Thoracic aorta (tissue), 2 donors: Measurements from ENCODE around the gene ANO9. TPM values are rescaled to one million over a fixed set of nuclear protein-coding genes. Genes with fewer than 3 reads are reported as not detected.

Experiments
- ATAC-seq: fragments of 150-250 bp; one replicate; pipeline ENCODE4 v1.8.0; 2017; ENCODE audit warnings: low read depth; ENCODE audit not compliant: insufficient number of reproducible peaks, low FRiP score
- DNase-seq: peaks from one replicate; pipeline ENCODE4 v3.0.0-alpha.2; 2020; ENCODE audit warnings: low spot score
- H3K27ac ChIP-seq, 2 donors: fragments of 200-600 bp; sonication (generic); 1 replicate in 1 of 2; 2 replicates in 1 of 2; pipeline ENCODE4 v1.5.1; 2016; ENCODE audit warnings: mild to moderate bottlenecking in 2 of 2, moderate library complexity in 2 of 2
- H3K27me3 ChIP-seq: fragments of 200-600 bp; sonication (generic); replicated peaks from 2 replicates; pipeline ENCODE4 v1.6.0; 2016; ENCODE audit warnings: mild to moderate bottlenecking; ENCODE audit not compliant: insufficient read depth
- H3K36me3 ChIP-seq: fragments of 200-600 bp; sonication (generic); one replicate; pipeline ENCODE4 v1.5.1; 2016
- H3K4me1 ChIP-seq, 2 donors: fragments of 200-600 bp; sonication (generic); 1 replicate in 1 of 2; 2 replicates in 1 of 2; pipeline versions ENCODE4 v1.5.1 to v1.6.0; 2016; ENCODE audit warnings: low read depth in 2 of 2, mild to moderate bottlenecking in 1 of 2; ENCODE audit not compliant: control insufficient read depth in 1 of 2
- H3K4me3 ChIP-seq: fragments of 200-600 bp; sonication (generic); 2 replicates; pipeline ENCODE4 v1.5.1; 2016; ENCODE audit warnings: mild to moderate bottlenecking
- H3K9me3 ChIP-seq: fragments of 200-600 bp; sonication (generic); 2 replicates; pipeline ENCODE4 v1.5.1; 2016
- total RNA-seq, 2 donors: library from RNA; depleted of rRNA; stranded (reverse); fragments of >200 nt; gene quantifications; one replicate each; pipeline versions ENCODE4 v1.1.0 to v1.2.3, GENCODE V29; 2016
- TF ChIP-seq, protein P1 (sequence below): fragments of 200-600 bp; sonication (generic); IDR thresholded peaks from one replicate; pipeline ENCODE4 v1.5.1; 2019; ENCODE audit warnings: antibody characterized with exemption

The ANO9 gene
- total RNA-seq, 2 donors from 2014 or later = 0.68 to 2.7 TPM

DNA sequence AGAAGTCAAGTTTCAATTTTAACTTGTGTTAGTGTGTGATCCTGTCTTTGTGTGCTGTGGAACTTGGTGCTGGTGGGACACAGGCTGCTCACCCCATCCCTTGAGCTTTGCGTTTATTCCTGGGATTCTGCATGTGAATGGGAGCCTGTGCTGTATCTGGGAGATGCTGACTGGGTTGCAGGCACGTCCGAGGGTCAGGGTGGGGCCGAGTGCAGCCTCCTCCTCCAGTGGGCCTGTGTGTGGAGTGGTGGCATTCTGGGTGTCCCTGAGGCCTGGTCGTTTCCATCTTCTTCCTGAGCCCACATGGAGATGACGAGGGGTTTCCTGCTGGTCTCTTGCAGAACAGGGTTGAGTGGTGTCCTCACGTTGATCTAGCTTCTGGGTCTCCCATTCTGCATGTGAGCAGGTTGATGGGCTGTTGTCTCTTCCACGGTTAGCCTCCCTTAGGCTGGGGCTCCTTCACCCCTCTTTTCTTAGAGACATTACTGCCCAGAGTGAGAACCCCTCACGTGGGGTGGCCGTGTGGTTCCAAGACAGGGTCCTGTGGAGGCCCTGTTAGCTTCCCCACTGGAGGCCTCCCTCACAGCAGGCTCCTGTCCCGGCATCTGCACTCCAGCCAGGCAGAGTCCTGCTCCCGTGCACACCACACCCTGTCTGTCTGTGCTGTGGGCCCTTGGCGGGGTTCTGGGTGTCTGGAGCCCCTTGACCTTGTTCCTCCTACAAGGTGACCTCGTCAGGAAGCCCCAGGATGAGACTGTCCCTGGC lies 13.2 kb upstream of the ANO9 start:
- Histone ChIP-seq H3K4me1 (peaks cover 7 to 11% of the 10 kb centered on the region in 2 donors), H3K27ac (no peak overlapping the region), H3K36me3 (peaks cover 10% of the 10 kb centered on the region), H3K9me3 (no peaks in the 10 kb centered on the region), H3K4me3 (no peak overlapping the region), H3K27me3 (no peaks in the 10 kb centered on the region)
- ATAC-seq (no peak), DNase-seq (no peak)
- TF ChIP-seq, protein P1, sequence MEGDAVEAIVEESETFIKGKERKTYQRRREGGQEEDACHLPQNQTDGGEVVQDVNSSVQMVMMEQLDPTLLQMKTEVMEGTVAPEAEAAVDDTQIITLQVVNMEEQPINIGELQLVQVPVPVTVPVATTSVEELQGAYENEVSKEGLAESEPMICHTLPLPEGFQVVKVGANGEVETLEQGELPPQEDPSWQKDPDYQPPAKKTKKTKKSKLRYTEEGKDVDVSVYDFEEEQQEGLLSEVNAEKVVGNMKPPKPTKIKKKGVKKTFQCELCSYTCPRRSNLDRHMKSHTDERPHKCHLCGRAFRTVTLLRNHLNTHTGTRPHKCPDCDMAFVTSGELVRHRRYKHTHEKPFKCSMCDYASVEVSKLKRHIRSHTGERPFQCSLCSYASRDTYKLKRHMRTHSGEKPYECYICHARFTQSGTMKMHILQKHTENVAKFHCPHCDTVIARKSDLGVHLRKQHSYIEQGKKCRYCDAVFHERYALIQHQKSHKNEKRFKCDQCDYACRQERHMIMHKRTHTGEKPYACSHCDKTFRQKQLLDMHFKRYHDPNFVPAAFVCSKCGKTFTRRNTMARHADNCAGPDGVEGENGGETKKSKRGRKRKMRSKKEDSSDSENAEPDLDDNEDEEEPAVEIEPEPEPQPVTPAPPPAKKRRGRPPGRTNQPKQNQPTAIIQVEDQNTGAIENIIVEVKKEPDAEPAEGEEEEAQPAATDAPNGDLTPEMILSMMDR = no peak

DNA sequence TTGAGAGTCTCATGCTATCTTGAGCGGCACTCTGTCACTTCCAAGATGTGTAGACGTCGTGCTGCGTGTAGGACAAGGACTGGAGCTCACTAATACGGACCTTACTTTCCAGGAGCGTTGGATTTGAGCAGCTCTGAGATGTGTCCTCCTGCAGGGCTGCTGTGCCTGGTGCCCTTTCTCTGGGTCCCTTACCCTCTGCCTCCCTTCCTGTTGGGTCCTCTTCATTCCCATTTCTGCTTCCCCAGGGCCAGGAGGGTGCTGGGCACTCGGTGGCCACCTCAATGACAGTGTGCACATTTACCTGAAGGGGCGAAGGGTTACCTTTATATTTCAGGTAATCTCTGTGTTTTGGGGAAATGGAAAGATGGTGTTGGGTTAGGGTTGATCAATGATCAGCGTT lies 12.2 kb upstream of the ANO9 start:
- no peaks in the 10 kb centered on the region for H3K27me3 ChIP-seq
- TF ChIP-seq, protein P1 = no peak
- H3K27ac ChIP-seq = no peak overlapping the region
- no peaks in the 10 kb centered on the region for H3K9me3 ChIP-seq
- ATAC-seq = no peak
- no peak for DNase-seq
- no peak overlapping the region for H3K4me3 ChIP-seq
- peaks cover 11 to 19% of the 10 kb centered on the region in 2 donors for H3K4me1 ChIP-seq
- peaks cover 4% of the 10 kb centered on the region for H3K36me3 ChIP-seq

DNA sequence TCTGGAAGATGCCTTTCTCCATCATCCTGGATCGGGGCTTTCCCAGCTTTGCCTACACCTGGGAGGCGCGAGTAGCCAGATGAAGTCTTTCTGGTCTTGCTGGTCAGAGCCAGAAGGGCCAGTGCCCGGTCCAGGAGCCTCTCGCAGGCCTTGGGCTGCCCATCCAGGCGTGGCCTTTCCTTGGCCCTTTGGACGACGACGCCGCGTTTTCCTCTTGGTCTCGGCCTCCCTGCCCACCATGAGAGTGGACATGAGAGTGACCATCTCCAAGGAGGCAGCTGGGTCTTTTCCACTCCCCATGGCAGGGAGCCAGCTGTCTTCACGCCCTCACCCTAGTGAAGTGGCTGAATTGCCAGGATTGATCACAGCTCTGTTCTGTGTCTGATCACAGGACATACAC lies 11.8 kb upstream of the ANO9 start:
- TF ChIP-seq, protein P1 = no peak
- H3K4me1 ChIP-seq = peaks cover 16 to 24% of the 10 kb centered on the region in 2 donors
- H3K36me3 ChIP-seq = peaks cover 4% of the 10 kb centered on the region
- no peaks in the 10 kb centered on the region for H3K27me3 ChIP-seq
- no peaks in the 10 kb centered on the region for H3K9me3 ChIP-seq
- no peak overlapping the region for H3K4me3 ChIP-seq
- DNase-seq (no peak), ATAC-seq (no peak)
- H3K27ac ChIP-seq = no peak overlapping the region

DNA sequence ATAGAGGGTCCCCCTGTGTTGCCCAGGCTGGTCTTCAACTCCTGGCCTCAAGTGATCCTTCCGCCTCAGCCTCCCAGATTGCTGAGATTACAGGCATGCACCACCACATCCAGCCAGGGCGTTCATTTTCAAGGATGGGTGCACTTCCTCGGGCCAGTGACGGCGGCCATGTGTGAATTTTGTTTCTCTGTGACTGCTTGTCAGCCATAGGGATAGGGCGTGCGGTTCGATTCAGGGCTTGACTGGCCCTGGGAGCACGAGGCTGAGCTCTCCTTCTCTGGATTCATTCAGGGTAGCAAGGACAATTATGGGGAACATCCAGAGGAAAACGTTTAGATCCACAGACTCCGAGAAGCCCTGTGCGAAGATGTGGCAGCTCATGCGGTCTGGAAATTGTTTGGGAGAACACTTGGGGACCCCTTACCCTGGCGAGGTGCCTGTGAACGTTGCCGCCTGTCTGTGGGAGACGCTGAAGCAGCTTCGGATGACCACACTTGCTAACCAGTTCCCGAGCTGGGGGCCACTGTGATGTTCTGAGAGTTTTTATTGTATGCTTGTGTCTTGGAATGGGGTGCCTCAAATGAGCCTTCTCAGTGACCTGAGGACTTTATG lies 11.2 kb upstream of the ANO9 start:
- no peaks in the 10 kb centered on the region for H3K9me3 ChIP-seq
- H3K27me3 ChIP-seq = no peaks in the 10 kb centered on the region
- ATAC-seq = no peak
- H3K36me3 ChIP-seq = peaks cover 4% of the 10 kb centered on the region
- H3K4me1 ChIP-seq = peaks cover 18 to 26% of the 10 kb centered on the region in 2 donors
- H3K27ac ChIP-seq = no peak overlapping the region
- TF ChIP-seq, protein P1 = no peak
- no peak overlapping the region for H3K4me3 ChIP-seq
- DNase-seq = no peak

DNA sequence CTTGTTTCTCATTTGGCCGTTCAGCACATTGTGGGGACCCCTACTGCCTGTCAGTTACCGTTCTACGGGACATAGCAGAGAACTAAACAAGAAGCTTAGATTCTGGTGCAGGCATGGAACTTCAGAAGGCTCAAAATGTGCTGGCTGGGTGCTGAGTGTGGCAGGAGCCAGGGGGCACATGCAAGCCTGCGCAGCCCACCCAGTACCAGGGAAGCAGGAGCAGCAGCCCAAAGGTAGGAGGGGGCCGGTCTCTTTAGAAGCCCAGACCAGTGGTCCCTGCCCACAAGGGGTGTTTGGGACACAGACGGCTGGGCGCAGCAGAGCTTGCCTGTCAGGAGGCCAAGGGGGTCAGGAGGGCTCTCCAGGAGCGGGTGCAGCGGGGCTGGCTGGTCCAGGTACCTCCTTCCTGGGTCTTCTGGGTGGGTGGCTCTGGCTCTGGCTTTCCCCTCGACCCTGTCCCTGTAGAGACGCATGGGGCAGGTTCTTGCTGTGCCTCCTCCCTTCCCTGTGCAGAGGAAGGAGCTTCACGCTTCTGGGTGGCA lies 10.5 kb upstream of the ANO9 start:
- Histone ChIP-seq H3K36me3 (peaks cover 4% of the 10 kb centered on the region), H3K9me3 (no peaks in the 10 kb centered on the region), H3K4me1 (peaks cover 18 to 26% of the 10 kb centered on the region in 2 donors), H3K27me3 (no peaks in the 10 kb centered on the region), H3K27ac (no peak overlapping the region), H3K4me3 (no peak overlapping the region)
- TF ChIP-seq, protein P1 = no peak
- no peak for ATAC-seq
- no peak for DNase-seq
